Measurements from ENCODE around the gene ALPP. TPM values are rescaled to one million over a fixed set of nuclear protein-coding genes. Genes with fewer than 3 reads are reported as not detected.

The ALPP gene
- total and polyA plus RNA-seq, 2 donors (not counting 1 experiment from before 2014, with no cell fraction given) = not detected

- Histone ChIP-seq H4K20me1 (ENCODE audit: control insufficient read depth, insufficient read depth, low read length, poor library complexity, severe bottlenecking) (no peaks in the 10 kb centered on the region), H3K79me2 (ENCODE audit: control insufficient read depth, insufficient read depth, low read length) (no peaks in the 10 kb centered on the region), H3K36me3 (replicated peaks in 1 of 2; ENCODE audit: control extremely low read depth in 1 of 2, control insufficient read depth in 1 of 2, extremely low read depth in 1 of 2, insufficient read depth in 2 of 2, low read length in 1 of 2) (no peaks in the 10 kb centered on the region), H3K4me2 (replicated peaks; ENCODE audit: low read depth, low read length, poor library complexity, severe bottlenecking) (no peak overlapping the region), H3K27ac (ENCODE audit: low read length in 2 of 2) (no peak overlapping the region), H3K4me1 (ENCODE audit: control insufficient read depth in 2 of 2, insufficient read depth in 2 of 2, low read length in 2 of 2) (no peaks in the 10 kb centered on the region), H3K9ac (ENCODE audit: low read length) (no peak overlapping the region), H2AFZ (ENCODE audit: insufficient read depth, low read depth, low read length, poor library complexity, severe bottlenecking) (no peak overlapping the region), H3K27me3 (replicated peaks in 1 of 4; ENCODE audit: control extremely low read depth in 1 of 4, control insufficient read depth in 3 of 4, insufficient read depth in 4 of 4, low read length in 3 of 4) (no peaks in the 10 kb centered on the region), H3K4me3 (ENCODE audit: control extremely low read depth in 1 of 5, extremely low read depth in 1 of 5, insufficient read depth in 1 of 5, low read depth in 2 of 5, low read length in 4 of 5) (no peak overlapping the region), H3K9me3 (ENCODE audit: control extremely low read depth in 1 of 3, control insufficient read depth in 2 of 3, insufficient read depth in 1 of 3, low read length in 2 of 3) (no peaks in the 10 kb centered on the region)
- TF ChIP-seq EZH2 (IDR thresholded peaks at IDR 0.05; ENCODE audit: borderline replicate concordance, insufficient read depth, low read depth, low read length, poor library complexity, severe bottlenecking) (no peak), CTCF (IDR thresholded peaks at IDR 0.05) (no peak)
- CTCF ChIA-PET = no interaction called here
- DNase-seq (no peak), ATAC-seq (ENCODE audit: low read depth) (no peak)
- no peak overlapping the region for H3K4me3 Mint-ChIP-seq
- no peak overlapping the region for H3K27ac Mint-ChIP-seq
- POLR2A ChIA-PET = no interaction called here
- 90% methylated on average over 16 of the region's 16 CpGs for WGBS (ENCODE audit: insufficient coverage)
- H3K4me1 Mint-ChIP-seq = no peaks in the 10 kb centered on the region
- no peaks in the 10 kb centered on the region for H3K27me3 Mint-ChIP-seq
- H3K9me3 Mint-ChIP-seq (ENCODE audit: insufficient read depth) = no peaks in the 10 kb centered on the region
- intact Hi-C loops (cut with micrococcal nuclease) = no loop called here
These were observed 53.4 kb downstream of the ALPP start for GRCh38 chr2:232431705-232432590.

Small RNA genes within 50 kb of the gene (small RNA-seq; reads per million reads assigned to genes)
- gene AC068134.3 (ENCODE audit: insufficient read length, low read depth, low replicate concordance) (not detected), gene AC068134.4 (ENCODE audit: insufficient read length, low read depth, low replicate concordance) (not detected)

Other genes starting within 250 kb of the ALPP start
- gene ALPG, start 28.1 kb downstream of the ALPP start, total RNA-seq = not detected in 2 replicates
- not detected in 2 replicates for gene ALPG, start 28.1 kb downstream of the ALPP start, polyA plus RNA-seq
- gene ALPI, start 77.4 kb downstream of the ALPP start, total RNA-seq = not detected in 2 replicates
- not detected in 2 replicates for gene ALPI, start 77.4 kb downstream of the ALPP start, polyA plus RNA-seq
- 0.27 and 0.47 TPM in 2 replicates for gene ECEL1, start 109.1 kb downstream of the ALPP start, total RNA-seq
- not detected in 2 replicates for gene ECEL1, start 109.1 kb downstream of the ALPP start, polyA plus RNA-seq
- not detected in 2 replicates for gene PRSS56, start 141.6 kb downstream of the ALPP start, total RNA-seq
- not detected in 2 replicates for gene PRSS56, start 141.6 kb downstream of the ALPP start, polyA plus RNA-seq
- not detected in 2 replicates for gene CHRND, start 147.4 kb downstream of the ALPP start, total RNA-seq
- gene CHRND, start 147.4 kb downstream of the ALPP start, polyA plus RNA-seq = not detected in 2 replicates
- gene CHRNG, start 160.9 kb downstream of the ALPP start, total RNA-seq = not detected in 2 replicates
- not detected in 2 replicates for gene CHRNG, start 160.9 kb downstream of the ALPP start, polyA plus RNA-seq
- gene TIGD1, start 171.8 kb downstream of the ALPP start, total RNA-seq = 13.6 and 14.7 TPM in 2 replicates
- gene TIGD1, start 171.8 kb downstream of the ALPP start, polyA plus RNA-seq = 6.4 and 7.6 TPM in 2 replicates
- gene EIF4E2, start 171.9 kb downstream of the ALPP start, total RNA-seq = 66.7 and 67.0 TPM in 2 replicates
- gene EIF4E2, start 171.9 kb downstream of the ALPP start, polyA plus RNA-seq = 17.9 and 29.6 TPM in 2 replicates